Kidney (tissue), 14 donors: ENCODE data around the gene C1QL1. TPM values are rescaled to one million over a fixed set of nuclear protein-coding genes. Genes with fewer than 3 reads are reported as not detected.

Experiments
- DNase-seq, 5 donors: peaks; one replicate each; pipeline ENCODE4 v3.0.0-alpha.2; 2013 to 2020
- FAIRE-seq: peaks from 2 replicates; lab custom pipeline; 2012; peaks lifted over from hg19 to GRCh38; lab: Jason Lieb, UNC
- H3K27ac ChIP-seq, 2 donors: one replicate each; pipeline ENCODE4 v1.7.0; 2013; ENCODE audit warnings: low read depth in 2 of 2, low read length in 2 of 2, inconsistent platforms in 1 of 2
- H3K27me3 ChIP-seq: one replicate; pipeline ENCODE4 v1.7.1; 2013; ENCODE audit warnings: low read length, inconsistent platforms; ENCODE audit not compliant: control insufficient read depth, insufficient read depth
- H3K36me3 ChIP-seq, 3 donors: one replicate each; pipeline versions ENCODE4 v1.7.0 to v1.7.1; 2013; ENCODE audit warnings: low read length in 3 of 3, control low read depth in 1 of 3, inconsistent platforms in 1 of 3; ENCODE audit not compliant: insufficient read depth in 3 of 3, control insufficient read depth in 2 of 3
- H3K4me1 ChIP-seq, 3 donors: one replicate each; pipeline versions ENCODE4 v1.7.0 to v1.7.1; 2013; ENCODE audit warnings: low read length in 3 of 3, inconsistent platforms in 1 of 3, low read depth in 1 of 3; ENCODE audit not compliant: control insufficient read depth in 2 of 3, insufficient read depth in 2 of 3
- H3K4me3 ChIP-seq, 3 donors: one replicate each; pipeline versions ENCODE4 v1.7.0 to v1.8.1; 2013; ENCODE audit warnings: low read length in 3 of 3, control low read depth in 1 of 3, inconsistent platforms in 1 of 3
- H3K9ac ChIP-seq, 3 donors: one replicate each; pipeline versions ENCODE4 v1.7.0 to v1.7.1; 2013; ENCODE audit warnings: low read length in 3 of 3, control low read depth in 1 of 3, inconsistent platforms in 1 of 3
- H3K9me3 ChIP-seq, 3 donors: one replicate each; pipeline versions ENCODE4 v1.7.0 to v1.7.1; 2013; ENCODE audit warnings: low read length in 3 of 3, control low read depth in 1 of 3, inconsistent platforms in 1 of 3; ENCODE audit not compliant: control insufficient read depth in 2 of 3, insufficient read depth in 1 of 3
- intact Hi-C: fragments of 100-400 bp; cut with DNase I; formaldehyde crosslinking; loops from one replicate; pipeline ENCODE4 v1.11.1; 2022
- polyA plus RNA-seq: library from polyadenylated mRNA; stranded (reverse); fragments of 350-450 nt; fragmentation: Illumina TruSeq; extraction: RNeasy Lipid Tissue Mini Kit (QIAGEN cat#74804); gene quantifications from one replicate; pipeline ENCODE4 v1.2.3, GENCODE V29; 2014; ENCODE audit warnings: low read depth, low replicate concordance; ENCODE audit not compliant: insufficient read depth
- total RNA-seq: library from RNA; stranded (reverse); fragmentation: NEBNext Ultra II Directional; extraction: Animal tissue kit (Norgen Biotek cat#: 25700); gene quantifications from one replicate; pipeline ENCODE4 v1.2.1, GENCODE V29; 2021
- TF ChIP-seq, protein P1 (sequence below): IDR thresholded peaks from 3 replicates; pipeline ENCODE4 v1.5.1; 2012; ENCODE audit warnings: mild to moderate bottlenecking, moderate library complexity, borderline replicate concordance; ENCODE audit not compliant: insufficient read depth; ENCODE audit errors: extremely low read depth
- donor health status: control.
- donor health status: control.
- donor health status: control.
- donor health status: control.
- donor health status: control.
- donor health status: DM: yes; HTN: yes; CAD: no.
- donor health status: Normal renal cell carcinoma (clear cell type).

Gene C1QL1
- total and polyA plus RNA-seq, 2 donors from 2014 or later = 0.76 to 25.4 TPM

GRCh38 chr17:44977814-44978550 is 9.9 kb upstream of the C1QL1 start:
- TF ChIP-seq, protein P1, sequence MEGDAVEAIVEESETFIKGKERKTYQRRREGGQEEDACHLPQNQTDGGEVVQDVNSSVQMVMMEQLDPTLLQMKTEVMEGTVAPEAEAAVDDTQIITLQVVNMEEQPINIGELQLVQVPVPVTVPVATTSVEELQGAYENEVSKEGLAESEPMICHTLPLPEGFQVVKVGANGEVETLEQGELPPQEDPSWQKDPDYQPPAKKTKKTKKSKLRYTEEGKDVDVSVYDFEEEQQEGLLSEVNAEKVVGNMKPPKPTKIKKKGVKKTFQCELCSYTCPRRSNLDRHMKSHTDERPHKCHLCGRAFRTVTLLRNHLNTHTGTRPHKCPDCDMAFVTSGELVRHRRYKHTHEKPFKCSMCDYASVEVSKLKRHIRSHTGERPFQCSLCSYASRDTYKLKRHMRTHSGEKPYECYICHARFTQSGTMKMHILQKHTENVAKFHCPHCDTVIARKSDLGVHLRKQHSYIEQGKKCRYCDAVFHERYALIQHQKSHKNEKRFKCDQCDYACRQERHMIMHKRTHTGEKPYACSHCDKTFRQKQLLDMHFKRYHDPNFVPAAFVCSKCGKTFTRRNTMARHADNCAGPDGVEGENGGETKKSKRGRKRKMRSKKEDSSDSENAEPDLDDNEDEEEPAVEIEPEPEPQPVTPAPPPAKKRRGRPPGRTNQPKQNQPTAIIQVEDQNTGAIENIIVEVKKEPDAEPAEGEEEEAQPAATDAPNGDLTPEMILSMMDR = no peak
- intact Hi-C loops = no loop called here
- H3K27ac ChIP-seq = no peak overlapping the region
- DNase-seq (no peak), FAIRE-seq (no peak)
- H3K36me3 ChIP-seq = no peaks in the 10 kb centered on the region
- peaks cover 0 to 3% (median 0%) of the 10 kb centered on the region in 3 donors for H3K4me1 ChIP-seq
- no peak overlapping the region for H3K9ac ChIP-seq
- no peaks in the 10 kb centered on the region for H3K9me3 ChIP-seq
- H3K4me3 ChIP-seq = no peak overlapping the region
- no peaks in the 10 kb centered on the region for H3K27me3 ChIP-seq

GRCh38 chr17:44977065-44977464 is 9.0 kb upstream of the C1QL1 start:
- Histone ChIP-seq H3K4me1 (peaks cover 0 to 3% (median 0%) of the 10 kb centered on the region in 3 donors), H3K27me3 (no peaks in the 10 kb centered on the region)
- no peak for FAIRE-seq

GRCh38 chr17:44976206-44976605 is 8.1 kb upstream of the C1QL1 start:
- H3K4me3 ChIP-seq = no peak overlapping the region
- no peak for DNase-seq
- FAIRE-seq = no peak
- peaks cover 0 to 3% (median 0%) of the 10 kb centered on the region in 3 donors for H3K4me1 ChIP-seq
- no peak overlapping the region for H3K9ac ChIP-seq
- no peaks in the 10 kb centered on the region for H3K36me3 ChIP-seq
- no peak overlapping the region for H3K27ac ChIP-seq
- intact Hi-C loops = no loop called here
- TF ChIP-seq, protein P1 = no peak
- H3K9me3 ChIP-seq = no peaks in the 10 kb centered on the region
- no peaks in the 10 kb centered on the region for H3K27me3 ChIP-seq

More at GRCh38 chr17:44977065-44977464, 9.0 kb upstream of the C1QL1 start:
- no peak overlapping the region for H3K4me3 ChIP-seq
- DNase-seq = no peak
- H3K27ac ChIP-seq = no peak overlapping the region
- H3K36me3 ChIP-seq = no peaks in the 10 kb centered on the region
- H3K9ac ChIP-seq = no peak overlapping the region
- intact Hi-C loops = no loop called here
- TF ChIP-seq, protein P1 = no peak
- no peaks in the 10 kb centered on the region for H3K9me3 ChIP-seq
